Peyer's patch (tissue), 4 donors: ENCODE data around the gene NOL4L. TPM values are rescaled to one million over a fixed set of nuclear protein-coding genes. Genes with fewer than 3 reads are reported as not detected.
"Not testable (repeated sequence)": the region's sequence is repeated elsewhere in the genome, so short reads cannot be mapped to it uniquely, and the experiment has no call there.

Source experiments
- DNase-seq, 3 donors: peaks; one replicate each; pipeline ENCODE4 v3.0.0-alpha.2; 2017 to 2019
- H3K27ac ChIP-seq, 4 donors: fragments of 200-600 bp; sonication (generic); one replicate each; pipeline ENCODE4 v1.5.1; 2016 to 2019
- H3K27me3 ChIP-seq, 2 donors: fragments of 200-600 bp; sonication (generic); one replicate each; pipeline ENCODE4 v1.5.1; 2019
- H3K36me3 ChIP-seq, 3 donors: fragments of 200-600 bp; sonication (generic); one replicate each; pipeline ENCODE4 v1.5.1; 2016 to 2019
- H3K4me1 ChIP-seq, 4 donors: fragments of 200-600 bp; sonication (generic); one replicate each; pipeline ENCODE4 v1.5.1; 2016 to 2019
- H3K4me3 ChIP-seq, 4 donors: fragments of 200-600 bp; sonication (generic); 1 replicate in 3 of 4; 2 replicates in 1 of 4; pipeline ENCODE4 v1.5.1; 2016 to 2019; ENCODE audit warnings: mild to moderate bottlenecking in 1 of 4
- H3K9me3 ChIP-seq, 4 donors: fragments of 200-600 bp; sonication (generic); one replicate each; pipeline ENCODE4 v1.5.1; 2016 to 2019; ENCODE audit warnings: mild to moderate bottlenecking in 1 of 4
- CTCF ChIP-seq, 6 experiments: fragments of 450-650 bp in 4 of 6; fragments of 200-600 bp in 2 of 6; sonication (generic) in 1 of 6; IDR thresholded peaks; one replicate each; pipeline ENCODE4 v1.5.1; 2017 to 2019; ENCODE audit warnings: antibody characterized with exemption in 6 of 6, mild to moderate bottlenecking in 3 of 6, moderate library complexity in 1 of 6
- POLR2A ChIP-seq, 2 donors: fragments of 450-650 bp; IDR thresholded peaks; one replicate each; pipeline ENCODE4 v1.5.1; 2017; ENCODE audit warnings: antibody characterized with exemption in 2 of 2, mild to moderate bottlenecking in 2 of 2, moderate library complexity in 2 of 2
- total RNA-seq, 4 donors: library from RNA; depleted of rRNA; stranded (reverse); fragments of >200 nt; gene quantifications; one replicate each; pipeline ENCODE4 v1.1.0, GENCODE V29; 2016

Gene NOL4L
- total RNA-seq, 4 donors from 2014 or later: 44.6 to 134 (median 109) TPM

- no peak for TF ChIP-seq POLR2A (IDR thresholded peaks at IDR 0.05)
- no peak for TF ChIP-seq CTCF (IDR thresholded peaks at IDR 0.05)
- H3K4me1 ChIP-seq: peaks cover 0 to 91% (median 19%) of the 10 kb centered on the region in 4 donors
- H3K9me3 ChIP-seq: no peaks in the 10 kb centered on the region
- H3K27me3 ChIP-seq: no peaks in the 10 kb centered on the region
- no peak for DNase-seq
- H3K27ac ChIP-seq: peak overlapping the region in 3 of 4 donors; percentile 79 to 92 (median 87)
- H3K36me3 ChIP-seq: peaks cover 0 to 5% (median 0%) of the 10 kb centered on the region in 3 donors
- no peak overlapping the region for H3K4me3 ChIP-seq
Measured at GRCh38 chr20:32466739-32467505, 118.2 kb downstream of the NOL4L start.

DNA sequence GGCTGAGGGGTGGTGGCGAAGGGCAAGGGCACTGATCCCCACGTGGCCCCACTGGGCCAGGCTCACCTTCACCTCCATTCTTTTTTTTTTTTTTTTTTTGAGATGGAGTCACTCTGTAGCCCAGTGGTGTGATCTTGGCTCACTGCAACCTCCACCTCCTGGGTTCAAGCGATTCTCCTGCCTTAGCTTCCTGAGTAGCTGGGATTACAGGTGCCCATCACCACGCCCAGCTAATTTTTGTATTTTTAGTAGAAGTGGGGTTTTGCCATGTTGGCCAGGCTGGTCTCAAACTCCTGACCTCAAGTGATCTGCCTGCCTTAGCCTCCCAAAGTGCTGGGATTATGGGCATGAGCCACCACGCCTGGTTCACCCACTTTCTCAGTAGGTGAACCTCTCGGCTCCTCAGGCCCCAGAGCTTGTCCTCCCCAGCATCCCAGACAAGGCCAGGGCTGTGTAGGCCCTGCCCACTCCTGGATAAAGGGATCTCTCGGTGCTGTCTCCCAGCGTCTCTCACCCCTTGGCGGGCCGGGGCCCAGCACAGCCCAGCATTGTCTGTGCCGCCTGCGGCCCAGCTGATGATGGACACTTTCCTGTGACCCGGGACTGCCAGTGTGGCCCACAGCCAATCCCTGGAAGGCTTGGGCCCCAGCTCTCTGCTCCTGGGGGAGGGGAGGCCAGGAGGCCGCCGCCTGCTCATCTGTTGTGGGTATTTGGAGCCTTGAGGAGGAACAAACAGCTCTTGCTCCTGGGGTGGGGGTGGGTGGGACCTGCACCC is 119.0 kb downstream of the NOL4L start:
- not testable (repeated sequence) for H3K27me3 ChIP-seq, H3K9me3 ChIP-seq, H3K36me3 ChIP-seq, DNase-seq, H3K4me3 ChIP-seq
- peaks cover 0 to 85% (median 19%) of the 10 kb centered on the region in 4 donors for H3K4me1 ChIP-seq
- peak overlapping the region; percentile 25 to 92 (median 83) for H3K27ac ChIP-seq

DNA sequence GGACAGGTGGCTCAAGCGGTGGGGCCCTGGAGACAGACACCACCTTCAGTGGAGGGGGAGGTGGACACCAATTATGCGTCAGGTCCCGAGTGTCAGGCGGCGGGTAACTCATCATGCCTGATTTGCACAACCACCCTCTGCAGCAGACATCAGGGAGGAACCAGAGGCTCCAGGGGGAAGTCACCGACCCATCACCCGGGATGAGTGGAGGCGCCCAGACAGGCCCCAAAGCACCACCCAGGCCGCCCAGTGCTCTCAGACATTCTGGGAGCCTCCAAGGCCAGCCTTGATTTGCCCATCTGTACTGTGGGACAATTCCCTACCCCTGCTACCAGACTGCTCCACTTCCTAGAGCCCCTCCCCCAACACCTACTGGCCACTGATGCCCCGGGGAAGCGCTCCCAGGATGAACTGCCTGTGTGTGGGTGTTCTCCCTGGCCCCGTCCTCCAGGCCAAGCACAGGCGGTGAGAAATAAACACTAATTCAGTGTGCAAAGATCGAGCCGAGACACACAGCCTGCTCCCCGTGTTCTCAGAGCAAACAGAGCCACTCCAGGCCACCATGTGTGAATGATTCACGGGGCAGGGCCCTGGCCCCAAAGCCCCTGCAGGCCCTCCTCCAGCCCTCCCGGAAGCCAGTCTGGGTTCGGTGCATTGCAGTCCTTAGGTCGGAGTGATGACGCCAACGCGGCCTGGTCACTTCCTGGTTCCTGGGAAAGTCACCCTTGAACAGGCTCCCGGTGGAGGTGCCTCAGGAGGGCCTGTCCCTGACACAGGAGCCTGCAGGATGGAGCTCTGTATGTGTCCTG is 119.8 kb downstream of the NOL4L start:
- Histone ChIP-seq H3K27ac (peak overlapping the region; percentile 25 to 92 (median 83)), H3K36me3 (peaks cover 0 to 8% (median 0%) of the 10 kb centered on the region in 3 donors), H3K27me3 (no peaks in the 10 kb centered on the region), H3K4me1 (peaks cover 0 to 77% (median 19%) of the 10 kb centered on the region in 4 donors), H3K9me3 (no peaks in the 10 kb centered on the region), H3K4me3 (peak overlapping the region in 2 of 4 donors; percentile 3 to 32)
- TF ChIP-seq POLR2A (IDR thresholded peaks at IDR 0.05): peak in 1 of 2 donors; percentile 75
- no peak for TF ChIP-seq CTCF (IDR thresholded peaks at IDR 0.05)
- DNase-seq: peak in 2 of 3 donors; percentile 95

DNA sequence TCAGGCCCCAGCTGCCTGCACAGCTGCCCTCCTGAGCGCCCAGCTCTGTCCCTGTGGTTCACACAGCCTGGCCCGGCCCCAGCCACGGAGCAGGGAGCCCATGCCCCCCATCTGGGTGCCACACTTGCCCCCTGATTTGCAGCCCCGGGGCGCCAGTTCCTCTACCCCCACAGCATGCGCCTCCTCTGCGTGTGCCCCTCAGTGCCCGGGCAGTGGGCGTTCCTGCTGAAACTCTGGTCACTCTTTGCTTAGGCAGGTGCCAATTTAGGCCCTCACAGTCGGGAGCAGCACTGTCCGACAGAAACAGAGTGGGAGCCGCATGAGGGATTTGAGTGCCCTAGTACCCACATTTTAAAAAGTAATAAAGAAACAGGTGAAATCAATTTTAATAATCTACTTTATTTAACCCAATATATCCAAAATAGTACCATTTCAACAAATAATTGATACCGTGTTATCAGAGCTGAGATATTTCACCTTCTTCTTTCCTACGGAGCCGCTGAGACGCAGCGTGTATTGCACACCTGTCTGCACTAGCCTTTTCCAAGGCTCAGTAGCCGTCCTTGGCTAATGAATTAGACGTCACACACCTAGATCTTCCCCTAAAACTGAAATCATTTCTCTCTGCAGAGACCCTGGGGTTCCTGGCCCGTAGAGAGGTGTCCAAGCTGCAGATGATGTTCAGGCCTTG is 120.6 kb downstream of the NOL4L start:
- H3K36me3 ChIP-seq: peaks cover 0 to 8% (median 0%) of the 10 kb centered on the region in 3 donors
- H3K4me3 ChIP-seq: peak overlapping the region in 1 of 4 donors; percentile 3
- H3K27ac ChIP-seq: peak overlapping the region; percentile 17 to 92 (median 83)
- no peak for TF ChIP-seq CTCF (IDR thresholded peaks at IDR 0.05)
- no peak for TF ChIP-seq POLR2A (IDR thresholded peaks at IDR 0.05)
- no peaks in the 10 kb centered on the region for H3K9me3 ChIP-seq
- H3K27me3 ChIP-seq: no peaks in the 10 kb centered on the region
- peaks cover 0 to 71% (median 19%) of the 10 kb centered on the region in 4 donors for H3K4me1 ChIP-seq
- DNase-seq: no peak

DNA sequence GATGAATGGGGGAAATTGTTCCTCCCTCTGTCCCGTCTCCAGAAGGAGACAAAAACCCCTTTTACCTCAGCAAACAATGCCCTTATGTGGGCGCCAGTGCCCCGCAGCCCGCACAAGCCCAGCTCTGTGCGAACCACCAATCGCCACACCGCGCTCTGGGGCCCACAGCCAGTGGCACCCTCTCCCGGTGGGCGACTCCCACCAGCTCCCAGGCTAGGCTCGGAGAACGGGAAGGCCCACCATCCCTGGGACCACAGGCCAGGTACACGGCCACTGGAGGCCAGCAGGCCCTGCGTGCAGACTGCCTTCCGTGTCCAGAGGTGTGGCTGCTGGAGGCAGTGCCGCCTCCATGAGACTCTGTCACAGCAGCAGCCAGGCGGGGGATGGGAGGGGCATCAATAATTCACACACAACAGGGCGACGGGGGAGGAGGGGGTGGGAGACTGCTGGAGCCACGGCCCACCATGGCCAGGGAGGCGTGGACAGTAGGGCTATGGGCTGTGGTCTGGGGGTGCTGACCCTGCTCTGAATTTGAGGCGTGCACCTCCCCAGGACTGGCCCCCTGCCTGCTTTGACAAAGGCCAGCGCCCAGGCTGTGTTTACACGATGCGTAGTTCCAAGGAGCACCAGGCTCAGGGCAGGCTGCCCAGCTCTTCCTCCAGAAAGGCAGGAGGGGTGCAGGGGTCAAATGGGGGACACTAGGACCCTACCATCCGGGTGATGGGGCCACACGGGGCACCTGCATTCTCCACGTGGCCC is 121.3 kb downstream of the NOL4L start:
- DNase-seq: peak in 2 of 3 donors; percentile 83 to 88
- peaks cover 0 to 8% (median 0%) of the 10 kb centered on the region in 3 donors for H3K36me3 ChIP-seq
- TF ChIP-seq POLR2A (IDR thresholded peaks at IDR 0.05) (peak; percentile 34 to 48), CTCF (IDR thresholded peaks at IDR 0.05) (peak in 2 of 6 experiments; percentile 20 to 44)
- H3K4me3 ChIP-seq: peak overlapping the region in 2 of 4 donors; percentile 22 to 24
- no peaks in the 10 kb centered on the region for H3K9me3 ChIP-seq
- no peaks in the 10 kb centered on the region for H3K27me3 ChIP-seq
- peaks cover 0 to 65% (median 19%) of the 10 kb centered on the region in 4 donors for H3K4me1 ChIP-seq
- peak overlapping the region; percentile 17 to 92 (median 83) for H3K27ac ChIP-seq
